ENCODE data around the gene MTMR6. TPM values are rescaled to one million over a fixed set of nuclear protein-coding genes. Genes with fewer than 3 reads are reported as not detected.
A peak's percentile ranks its signal among the peaks of the same experiment; 100 is the strongest.

MTMR6 gene
- polyA plus RNA-seq, 4 donors: 17.8 to 24.3 (median 22.6) TPM

DNA sequence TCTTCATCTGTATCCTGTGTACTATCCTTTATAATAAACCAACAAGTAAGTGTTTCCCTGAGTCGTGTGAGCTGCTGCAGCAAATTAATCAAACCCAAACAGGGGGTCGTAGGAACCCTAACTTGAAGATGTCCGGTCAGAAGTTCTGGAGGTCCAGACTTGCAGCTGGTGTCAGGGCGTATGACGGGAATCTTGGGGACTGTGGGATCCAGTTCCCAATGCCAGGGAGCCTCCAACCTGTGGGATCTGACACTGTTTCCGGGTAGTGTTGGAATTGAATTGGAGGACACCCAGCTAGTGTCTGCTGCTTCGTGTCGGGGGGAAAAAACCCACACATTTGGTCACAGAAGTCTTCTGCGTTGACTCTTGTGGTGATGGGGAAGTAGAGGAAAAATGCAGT is 63.1 kb downstream of the MTMR6 start:
- no peak for DNase-seq (ENCODE audit: low read depth in 4 of 4, low spot score in 3 of 4)

DNA sequence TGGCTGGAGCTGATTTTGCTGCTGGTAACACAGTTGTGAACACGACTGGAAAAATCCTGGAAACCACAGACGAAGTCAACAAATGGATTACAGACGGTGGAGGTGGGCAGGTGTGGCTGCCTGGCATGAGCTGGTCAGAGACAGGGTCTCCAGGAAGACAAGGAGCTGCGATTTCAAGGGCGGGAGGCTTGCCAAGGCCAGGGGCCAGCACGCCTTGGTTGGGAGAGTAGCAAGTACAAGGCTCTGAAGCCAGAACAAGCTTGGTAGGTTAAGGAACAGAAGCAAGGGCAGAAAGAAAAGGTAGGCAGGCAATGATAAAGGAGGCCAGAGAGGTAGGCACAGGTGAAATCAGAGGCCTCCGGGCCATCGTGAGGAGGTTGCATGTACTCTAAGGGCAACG is 64.5 kb downstream of the MTMR6 start:
- no peak for DNase-seq (ENCODE audit: low read depth in 4 of 4, low spot score in 3 of 4)

DNA sequence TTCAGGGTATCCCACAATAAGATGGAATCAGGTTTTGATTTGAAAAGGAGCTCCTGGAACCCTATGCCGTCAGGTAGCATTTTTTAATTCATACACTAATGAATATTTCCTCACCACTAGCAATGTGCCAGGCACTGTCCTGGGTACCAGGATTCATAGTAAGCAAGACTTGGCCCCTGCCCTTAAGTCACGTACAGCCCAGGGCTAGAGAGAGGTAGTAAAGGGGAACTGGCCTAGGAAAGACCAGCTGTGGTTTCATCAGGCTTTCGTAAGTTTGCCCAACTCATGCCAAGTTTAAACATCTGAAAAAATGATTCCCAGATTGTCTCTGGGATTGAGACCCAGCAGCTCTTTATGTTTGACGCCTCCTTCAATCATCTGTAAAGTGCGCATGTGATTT is 69.3 kb downstream of the MTMR6 start:
- DNase-seq (ENCODE audit: low read depth in 4 of 4, low spot score in 3 of 4): no peak

DNA sequence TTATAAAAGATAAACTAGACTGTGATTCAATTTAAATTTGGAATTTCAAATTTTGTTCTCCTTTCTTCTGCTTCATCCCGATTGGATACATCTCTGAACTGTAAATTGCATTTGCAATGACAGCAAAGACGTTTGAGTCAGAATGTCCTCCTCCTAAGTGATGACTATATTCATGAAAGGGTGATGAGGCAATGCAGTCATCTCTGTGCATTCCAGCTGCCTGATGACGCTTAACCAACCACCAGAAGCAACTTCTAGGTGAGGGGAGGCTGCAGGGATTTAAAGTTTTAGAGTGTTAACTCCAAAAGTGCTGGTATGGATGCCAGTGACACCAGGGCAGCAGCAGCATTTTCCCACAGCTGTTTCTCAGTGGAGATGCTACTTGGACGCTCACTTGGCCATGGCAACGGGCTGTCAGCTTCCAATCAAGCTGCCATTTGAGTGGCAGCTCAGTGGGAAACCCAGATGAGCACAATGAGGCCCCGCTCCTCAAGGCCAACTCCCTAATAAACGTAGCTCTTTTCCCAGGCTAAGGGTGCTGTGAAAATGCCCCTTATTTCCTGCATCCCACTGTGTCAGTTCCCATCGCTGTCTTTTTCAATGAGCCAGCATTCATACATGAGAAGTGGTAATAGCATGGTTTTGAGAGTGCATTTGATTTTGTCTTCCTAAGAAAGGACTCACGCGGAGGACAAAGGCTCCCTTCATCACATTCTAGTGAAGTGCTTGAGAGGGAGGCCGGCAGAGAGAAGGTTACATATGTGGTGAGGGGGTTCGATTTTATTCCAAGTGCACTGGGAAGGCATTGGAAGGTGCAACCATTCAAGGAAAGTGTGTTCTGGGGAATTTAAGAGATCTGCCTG is 70.0 kb downstream of the MTMR6 start:
- DNase-seq (ENCODE audit: low read depth in 4 of 4, low spot score in 3 of 4): no peak

DNA sequence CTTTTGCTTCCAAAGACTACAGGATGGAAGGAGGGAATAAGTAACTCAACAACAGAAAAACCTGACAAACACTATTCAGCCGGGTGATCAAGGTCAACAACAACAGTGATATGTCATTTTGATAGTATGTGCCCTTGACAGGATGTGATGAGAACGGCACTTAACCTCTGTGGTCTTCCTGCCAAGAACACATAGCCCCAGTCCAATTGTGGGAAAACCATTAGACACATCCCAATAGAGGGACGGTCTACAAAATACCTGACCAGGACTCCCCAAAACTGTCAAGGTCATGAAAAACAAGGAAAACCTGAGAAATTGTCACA is 72.1 kb downstream of the MTMR6 start:
- DNase-seq (ENCODE audit: low read depth in 4 of 4, low spot score in 3 of 4): no peak

DNA sequence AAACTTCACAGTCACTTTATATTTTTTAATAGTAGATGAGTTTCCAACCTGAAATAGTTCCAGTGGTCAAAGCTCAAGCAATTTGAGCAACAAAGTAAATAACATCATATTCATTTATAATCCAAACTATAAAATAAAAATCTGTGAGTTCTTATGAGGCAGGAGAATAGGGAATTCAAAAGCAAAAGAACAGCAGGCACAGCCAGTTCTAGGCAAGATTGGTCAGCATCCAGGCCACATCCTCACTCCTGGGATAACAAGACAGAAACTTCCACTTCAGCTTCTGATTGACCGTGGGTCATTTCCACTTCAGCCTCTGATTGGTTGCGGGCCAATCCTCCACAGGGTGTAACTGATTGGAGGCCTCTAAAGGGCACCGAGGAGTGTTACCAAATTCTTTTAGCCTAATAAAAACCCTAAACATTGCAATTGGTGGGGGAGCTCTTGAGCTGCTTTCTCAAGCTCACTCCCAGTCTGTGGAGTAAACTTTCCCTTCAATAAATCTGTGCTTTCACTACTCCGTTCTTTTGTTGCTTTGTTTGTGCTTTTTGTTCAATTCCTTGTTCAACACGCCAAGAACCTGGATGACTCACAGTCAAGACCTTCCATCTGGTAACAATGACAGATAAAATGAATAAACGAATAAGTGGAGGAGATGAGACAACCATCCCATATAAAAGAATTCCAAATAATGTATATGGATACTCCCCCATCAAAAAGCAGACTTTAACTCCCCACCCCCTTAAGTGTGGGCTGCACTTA is 72.6 kb downstream of the MTMR6 start:
- DNase-seq (ENCODE audit: low read depth in 4 of 4, low spot score in 3 of 4): no peak

DNA sequence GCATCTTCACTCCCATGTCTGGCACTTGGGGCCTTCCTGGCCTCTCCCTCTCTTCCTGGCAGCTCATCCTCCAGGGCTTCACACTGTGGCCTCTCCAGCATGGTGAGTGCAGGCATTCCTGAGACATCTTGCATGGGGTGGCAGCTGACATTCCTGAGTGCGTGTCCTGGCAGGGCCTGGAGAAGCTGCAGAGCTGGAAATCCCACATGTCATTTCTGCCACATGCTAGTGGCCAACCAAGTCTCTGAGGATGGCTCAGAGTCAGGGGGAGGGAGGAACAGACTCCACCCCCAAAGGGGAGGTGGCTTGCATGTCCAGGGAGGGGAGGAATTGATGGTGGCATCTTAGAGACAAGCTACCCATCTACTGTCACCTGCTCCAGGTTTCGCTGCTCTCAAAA is 73.6 kb downstream of the MTMR6 start:
- DNase-seq (ENCODE audit: low read depth in 4 of 4, low spot score in 3 of 4): no peak

DNA sequence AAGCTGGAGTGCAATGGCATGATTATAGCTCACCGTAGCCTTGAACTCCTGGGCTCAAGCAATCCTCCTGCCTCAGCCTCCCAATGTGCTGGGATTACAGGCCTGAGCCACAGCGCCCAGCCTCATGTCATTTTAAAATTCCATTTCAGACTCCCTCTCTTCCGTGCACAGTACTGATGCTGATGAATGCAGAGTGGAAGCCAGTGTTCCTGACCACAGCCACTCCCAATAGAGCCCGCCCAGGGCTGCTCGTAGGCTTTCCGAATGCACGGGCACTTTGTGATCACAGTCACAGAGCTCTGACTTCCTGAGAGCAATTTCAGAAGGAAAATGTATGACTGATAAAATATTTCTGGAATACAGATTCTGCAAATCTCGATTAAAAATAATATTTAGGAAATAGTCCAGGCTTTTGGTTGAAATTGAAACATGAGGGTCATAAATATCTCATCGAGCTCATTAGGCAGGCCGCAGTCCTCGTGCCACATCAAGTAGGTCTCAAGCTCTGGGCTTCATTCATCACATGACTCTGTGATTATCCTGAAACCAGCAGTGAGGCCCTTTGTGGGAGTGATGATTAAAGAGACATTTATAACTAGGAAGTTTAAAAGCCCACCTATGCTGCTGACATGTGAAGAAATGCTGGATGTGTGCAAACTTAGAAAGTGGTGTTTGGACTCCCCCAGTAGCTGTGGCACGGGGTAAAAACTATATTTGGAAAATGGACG is 76.3 kb downstream of the MTMR6 start:
- no peak for DNase-seq (ENCODE audit: low read depth in 4 of 4, low spot score in 3 of 4)

DNA sequence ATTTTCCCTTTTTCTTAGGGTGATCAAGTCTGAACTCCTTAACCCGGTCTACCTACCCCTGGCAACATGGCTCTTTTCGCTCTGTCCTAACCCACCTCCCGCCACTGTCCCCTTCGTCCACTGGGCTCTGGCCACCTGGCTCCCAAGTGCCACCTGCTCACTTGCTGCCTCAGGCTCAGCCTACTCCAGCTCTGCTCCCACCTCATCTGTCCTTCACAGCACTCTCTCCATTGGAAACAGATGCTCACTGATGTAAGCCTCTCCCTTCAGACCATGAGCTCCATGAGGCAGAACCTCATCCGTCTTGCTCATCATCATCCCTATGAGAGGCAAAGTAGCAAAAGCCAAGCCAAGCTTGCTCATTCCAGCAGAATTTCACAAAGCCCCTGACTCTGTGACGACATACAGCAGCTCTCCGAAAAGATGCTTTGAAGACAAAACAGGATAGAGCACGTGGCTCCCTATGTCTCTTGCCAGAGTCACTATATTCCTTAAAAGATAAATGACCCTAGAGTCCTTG is 79.9 kb downstream of the MTMR6 start:
- DNase-seq (ENCODE audit: low read depth in 4 of 4, low spot score in 3 of 4): no peak

DNA sequence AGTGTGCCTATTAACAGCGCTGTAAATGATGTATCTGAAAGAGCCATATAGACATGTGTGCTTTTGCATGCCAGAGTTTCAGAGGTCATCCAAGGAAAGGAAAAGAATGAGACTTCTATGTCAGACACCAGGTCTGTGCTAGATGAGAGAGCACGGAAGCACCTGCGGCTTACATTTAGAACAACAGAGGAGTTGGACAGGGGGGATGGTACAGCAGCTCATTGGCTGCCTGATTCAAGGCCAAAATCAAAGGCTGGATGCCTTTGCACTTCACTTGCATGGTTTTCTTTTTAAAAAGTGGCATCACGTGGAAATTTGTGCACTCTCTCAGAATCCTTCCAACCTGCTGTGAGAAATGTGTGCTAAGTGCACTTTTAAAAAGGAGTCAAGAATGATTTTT is 82.4 kb downstream of the MTMR6 start:
- DNase-seq (ENCODE audit: low read depth in 4 of 4, low spot score in 3 of 4): no peak

DNA sequence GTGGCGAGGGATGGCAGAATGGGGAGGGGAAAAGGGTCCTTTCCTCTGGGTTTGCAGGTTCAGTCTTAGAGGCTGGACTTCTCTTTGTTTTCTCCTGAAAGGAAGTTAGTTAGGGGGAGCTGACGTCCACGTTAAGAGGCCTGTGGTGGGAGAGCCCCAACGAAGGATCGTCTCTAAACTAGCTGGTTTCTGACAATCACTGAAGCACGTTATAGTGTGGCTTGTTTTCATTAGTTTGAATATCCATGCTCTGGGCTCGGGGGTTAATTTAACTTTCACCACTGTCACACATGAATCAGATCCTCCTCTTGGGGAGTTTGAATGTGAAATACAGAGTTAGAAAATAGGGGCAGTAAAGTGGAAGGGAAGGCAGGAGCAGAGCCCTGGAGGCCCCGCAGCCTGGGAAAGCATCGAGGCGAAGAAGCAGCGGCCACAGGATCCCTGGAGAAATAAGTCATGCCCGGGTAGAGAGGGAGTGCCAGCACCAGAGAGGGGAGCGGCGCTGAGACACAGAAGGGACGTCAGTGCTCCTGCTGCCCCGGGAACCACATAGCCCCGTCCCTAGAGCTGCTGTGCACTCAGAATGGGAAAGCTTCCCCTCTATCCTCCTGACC is 84.1 kb downstream of the MTMR6 start:
- DNase-seq (ENCODE audit: low read depth in 4 of 4, low spot score in 3 of 4): peak in 1 of 4 donors; percentile 26

DNA sequence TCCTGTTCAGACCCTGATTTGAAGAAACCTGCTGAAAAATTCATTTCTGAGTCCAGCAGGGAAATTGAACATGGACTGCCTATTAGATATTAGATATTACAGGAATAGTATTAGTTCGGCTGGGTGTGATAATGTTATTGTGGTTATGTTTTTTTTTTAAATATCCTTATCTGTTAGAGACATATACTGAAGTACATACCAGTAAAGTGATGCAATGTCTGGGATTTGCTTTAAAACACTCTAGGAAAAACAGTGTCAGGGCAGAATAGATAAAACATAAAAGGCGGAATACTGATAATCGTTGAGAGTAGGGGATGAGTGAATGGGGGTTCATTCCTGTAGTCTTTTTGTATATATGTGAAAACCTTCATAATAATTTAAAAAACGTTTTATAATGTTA is 86.5 kb downstream of the MTMR6 start:
- no peak for DNase-seq (ENCODE audit: low read depth in 4 of 4, low spot score in 3 of 4)

DNA sequence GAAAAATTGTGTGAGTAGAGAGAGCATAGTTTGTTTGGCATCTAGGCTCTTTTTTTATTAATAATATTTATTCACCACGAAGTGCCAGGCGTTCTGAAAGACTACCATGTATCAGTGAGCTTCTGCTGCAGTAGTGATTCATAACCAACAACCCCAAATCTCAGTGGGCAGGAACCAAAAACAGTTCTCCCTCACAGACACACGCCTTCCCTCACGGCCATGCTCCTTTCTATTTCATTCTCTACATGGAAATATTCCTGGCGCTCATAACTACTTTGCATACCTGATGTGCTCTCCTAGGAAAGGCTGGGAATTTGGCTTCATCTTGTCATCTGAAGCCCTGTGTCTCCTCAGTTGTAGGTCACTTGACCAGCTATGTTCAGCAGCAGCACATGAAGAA is 88.6 kb downstream of the MTMR6 start:
- DNase-seq (ENCODE audit: low read depth in 4 of 4, low spot score in 3 of 4): no peak

DNA sequence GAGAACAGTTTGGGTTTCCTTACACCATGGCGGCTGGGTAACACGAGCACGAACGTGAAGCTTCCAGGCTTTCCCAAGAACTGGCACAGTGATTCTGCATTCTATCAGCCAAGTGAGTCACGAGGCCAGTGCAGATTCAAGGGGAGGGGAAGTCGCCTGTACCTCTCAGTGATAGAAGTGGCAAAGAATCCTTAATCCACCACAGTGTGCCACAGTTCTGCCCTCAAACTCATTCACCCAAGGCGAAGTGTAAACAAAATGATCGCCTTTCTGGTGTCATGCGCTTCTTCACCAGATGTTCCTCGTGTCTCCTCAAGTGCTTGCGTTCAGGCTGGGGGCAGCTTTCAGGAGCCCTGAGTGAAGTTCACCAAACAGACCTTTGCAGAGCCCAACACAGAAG is 90.3 kb downstream of the MTMR6 start:
- DNase-seq (ENCODE audit: low read depth in 4 of 4, low spot score in 3 of 4): no peak

Other genes starting within 250 kb of the MTMR6 start
- gene PABPC3, start 191.4 kb downstream of the MTMR6 start, polyA plus RNA-seq (ENCODE audit: insufficient read length in 4 of 4): 1 to 10 TPM in 1 of 4 donors, under 1 TPM in 3; 0.83 to 1.8 (median 0.91) TPM
- under 1 TPM; 0.22 to 0.40 (median 0.38) TPM for gene AMER2, start 115.2 kb downstream of the MTMR6 start, polyA plus RNA-seq (ENCODE audit: insufficient read length in 4 of 4)
- 10 to 100 TPM; 44.8 to 51.4 (median 49.1) TPM for gene NUP58, start 14.1 kb upstream of the MTMR6 start, polyA plus RNA-seq (ENCODE audit: insufficient read length in 4 of 4)
- 1 to 10 TPM; 5.5 to 7.4 (median 5.6) TPM for gene ATP8A2, start 84.5 kb upstream of the MTMR6 start, polyA plus RNA-seq (ENCODE audit: insufficient read length in 4 of 4)

Data from right renal pelvis (tissue), 4 donors.